SHP77 treated with DMSO at 0.1 percent for 48 hours (cell line): ENCODE data around the gene WDR19.
A peak's percentile ranks its signal among the peaks of the same experiment; 100 is the strongest.

Experiments
- DNase-seq: peaks from one replicate; lab custom pipeline; 2025; lab: John Stamatoyannopoulos, UW

The WDR19 gene

DNA sequence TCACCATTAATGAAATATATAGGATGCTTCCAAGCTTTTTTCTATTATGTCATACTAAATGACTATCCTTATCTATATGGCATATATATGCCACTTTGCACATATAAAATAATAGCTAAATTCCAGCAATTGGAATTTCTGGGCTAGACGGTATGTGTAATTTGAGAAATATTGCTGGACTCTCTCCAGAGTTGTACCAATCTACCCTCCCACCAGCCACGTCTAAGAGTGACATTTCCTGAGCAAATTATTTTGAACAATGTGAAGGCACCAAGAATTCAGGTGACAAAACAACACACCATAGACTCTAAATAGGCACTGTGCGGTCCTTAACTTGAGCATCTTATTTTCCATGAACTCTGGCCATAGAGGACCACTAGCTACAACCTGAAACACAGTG lies 121.5 kb downstream of the WDR19 start:
- DNase-seq, result no peak

DNA sequence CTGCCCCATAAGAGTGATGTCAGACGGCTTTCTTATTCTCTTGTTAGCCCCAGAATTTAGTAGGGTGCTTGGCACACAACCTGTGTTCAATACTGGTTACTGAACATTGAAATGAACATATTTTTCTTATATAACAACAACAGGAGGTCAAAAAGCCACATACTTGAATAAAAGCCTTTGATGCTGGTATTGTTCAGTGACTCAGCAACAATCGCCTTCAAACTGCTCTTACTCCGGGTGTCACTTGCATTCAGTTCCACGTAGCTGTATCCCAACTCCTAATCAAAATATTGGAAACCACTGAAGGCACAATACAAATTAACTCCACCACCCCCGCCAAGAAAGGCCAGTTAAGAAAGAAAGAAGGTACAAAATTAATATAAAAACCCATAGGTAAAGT lies 122.3 kb downstream of the WDR19 start:
- no peak for DNase-seq

DNA sequence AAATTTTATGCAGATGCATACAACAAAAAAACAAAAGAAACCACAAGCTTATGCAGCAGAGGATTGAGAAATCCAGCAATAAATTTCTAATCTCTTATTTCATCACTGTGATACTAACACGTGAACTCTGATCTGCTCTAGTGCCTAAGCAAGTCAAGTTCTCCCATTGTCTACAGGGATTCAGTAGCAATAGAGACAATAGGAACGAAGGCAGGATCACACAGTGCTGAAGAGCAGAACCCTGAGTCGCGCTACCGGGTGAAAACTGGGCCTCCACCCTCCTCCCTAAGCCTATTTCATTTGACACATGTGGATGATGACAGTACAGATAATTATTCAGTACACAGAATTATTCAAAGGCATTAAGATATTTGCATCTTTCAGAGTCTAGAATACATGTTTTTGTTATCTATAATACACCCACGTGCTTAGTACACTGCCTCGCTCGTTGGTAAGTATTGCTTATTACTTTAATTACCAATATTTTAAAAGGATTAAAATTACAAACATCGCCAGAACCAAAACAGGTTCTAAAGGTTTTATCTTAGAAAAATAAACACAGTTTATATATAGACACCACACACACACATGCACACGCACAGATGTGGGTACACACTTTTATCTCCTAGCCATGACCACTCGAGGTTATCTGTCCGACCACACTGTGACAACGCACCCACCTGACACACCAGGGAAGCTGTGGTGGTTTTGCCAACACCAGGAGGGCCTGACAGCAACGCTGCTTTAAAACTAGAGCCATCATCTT lies 123.8 kb downstream of the WDR19 start:
- no peak for DNase-seq

DNA sequence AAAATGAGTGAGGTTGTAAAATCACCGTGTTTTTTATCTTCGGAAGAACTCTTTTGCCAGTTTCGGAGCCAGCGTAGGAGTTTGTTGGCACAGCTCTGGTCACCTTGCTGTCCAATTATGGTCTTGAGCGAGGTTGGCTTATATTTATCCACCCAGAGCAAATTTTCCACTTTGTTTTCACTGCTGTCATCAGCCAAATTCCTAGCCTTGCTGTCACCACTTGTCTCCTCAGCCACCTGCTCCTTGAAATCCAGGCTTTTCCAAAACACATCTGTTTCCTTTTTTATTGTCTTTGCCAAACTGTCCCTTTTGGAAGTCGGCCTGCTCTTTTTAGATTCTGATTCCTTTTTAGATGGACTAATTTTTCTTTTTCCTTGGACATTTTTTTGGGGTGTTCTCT lies 126.3 kb downstream of the WDR19 start:
- DNase-seq, result peak; percentile 29

DNA sequence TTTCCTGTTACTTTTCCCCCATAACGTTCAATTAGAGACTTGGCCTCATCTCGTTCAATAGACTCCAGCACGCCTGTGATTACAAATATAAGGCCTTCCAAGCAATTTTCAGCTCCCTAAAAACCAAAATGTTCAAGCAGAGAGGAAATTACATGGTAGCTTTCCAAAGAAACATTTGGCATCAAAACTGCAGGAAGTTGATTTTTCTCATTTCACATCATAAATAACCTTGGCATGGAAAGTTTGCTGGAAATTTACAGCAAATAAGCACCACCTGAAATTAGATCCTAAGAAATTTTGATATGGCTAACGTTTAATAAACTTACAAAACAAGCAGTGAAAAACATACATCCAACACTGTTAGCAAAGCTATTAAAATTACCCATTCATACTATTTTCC lies 130.5 kb downstream of the WDR19 start:
- no peak for DNase-seq

DNA sequence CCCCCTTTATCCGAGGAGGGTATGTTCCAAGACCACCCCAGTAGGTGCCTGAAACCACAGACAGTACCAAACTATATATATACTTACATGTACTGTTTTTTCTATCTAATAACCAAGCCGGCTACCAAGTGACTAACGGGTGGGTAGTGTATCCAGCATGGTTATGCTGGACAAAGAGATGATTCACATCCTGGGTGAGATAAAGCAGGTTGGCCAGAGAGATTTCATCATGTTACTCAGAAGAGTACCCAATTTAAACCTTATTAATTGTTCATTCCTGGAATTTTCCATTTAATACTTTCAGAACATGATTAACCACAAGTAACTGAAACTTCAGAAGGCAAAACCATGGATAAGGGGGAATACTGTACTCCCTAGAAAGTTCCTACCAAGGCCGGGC lies 137.3 kb downstream of the WDR19 start:
- no peak for DNase-seq

DNA sequence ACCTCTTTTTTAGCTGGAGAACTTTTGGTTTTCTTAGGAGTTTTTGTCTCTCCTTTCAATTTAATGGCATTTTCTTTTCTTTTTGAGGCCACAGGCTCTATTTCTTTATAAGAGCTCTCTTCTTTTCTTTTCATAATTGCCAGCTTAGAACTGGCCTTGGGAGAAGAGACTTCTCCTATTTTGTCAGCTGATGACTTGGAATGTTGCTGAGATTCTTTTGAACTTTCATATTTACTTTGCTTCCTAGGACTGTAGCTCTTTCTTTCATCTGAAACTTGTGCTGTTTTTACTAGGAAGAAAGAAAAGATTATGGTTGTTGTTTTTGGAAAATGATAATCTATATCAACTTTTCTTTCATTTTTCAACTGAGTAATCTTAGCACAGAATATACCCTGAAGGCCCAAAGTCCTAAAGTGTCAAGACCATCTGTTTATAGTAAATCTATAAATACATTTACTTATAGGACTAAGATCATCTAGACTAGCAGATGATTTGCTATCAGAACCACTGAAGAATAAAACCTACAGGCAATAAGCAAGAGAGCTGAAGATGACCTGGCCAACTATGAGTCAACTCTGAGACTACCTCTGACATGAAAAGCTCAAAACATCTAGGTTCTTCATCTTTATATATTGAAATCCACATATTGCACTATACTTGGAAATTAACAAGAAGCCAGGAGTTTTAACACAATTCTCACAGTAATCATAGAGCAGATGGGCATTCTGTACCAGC lies 138.2 kb downstream of the WDR19 start:
- no peak for DNase-seq

DNA sequence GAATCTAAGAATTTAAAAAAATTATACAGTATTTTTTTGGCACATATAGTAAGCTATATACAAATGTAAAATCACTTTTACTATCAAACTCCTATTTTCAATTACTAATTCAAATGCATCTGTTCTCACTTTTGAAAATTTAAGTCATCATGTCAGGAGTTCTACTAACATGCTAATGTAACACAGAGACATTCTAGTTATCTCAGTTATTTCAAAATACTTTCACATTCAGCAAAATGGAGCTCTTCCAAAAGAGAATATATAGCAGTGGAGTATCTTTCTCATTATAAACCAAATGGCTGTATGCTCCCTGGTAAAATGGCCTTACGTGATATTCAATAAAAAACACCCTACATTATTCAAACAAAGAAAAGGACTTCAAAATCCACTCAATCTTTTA lies 141.5 kb downstream of the WDR19 start:
- no peak for DNase-seq

DNA sequence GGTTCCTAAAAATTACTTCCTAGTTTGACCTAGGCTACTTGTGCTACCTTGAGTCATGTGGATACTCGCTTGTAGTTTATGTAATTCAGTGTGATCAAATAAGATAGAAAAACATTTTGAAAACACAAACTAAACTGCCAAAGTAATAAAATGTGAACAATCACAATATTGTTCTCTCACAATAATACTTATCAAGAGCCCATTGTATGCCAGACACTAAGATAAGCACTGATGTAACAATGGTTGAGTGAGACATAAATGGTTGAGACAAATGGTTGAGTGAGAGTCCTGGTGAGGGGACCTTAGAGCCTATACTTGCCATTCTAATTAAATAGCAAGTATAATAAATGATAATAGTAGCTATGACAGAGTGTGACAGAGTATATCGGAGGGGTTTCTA lies 142.1 kb downstream of the WDR19 start:
- no peak for DNase-seq

DNA sequence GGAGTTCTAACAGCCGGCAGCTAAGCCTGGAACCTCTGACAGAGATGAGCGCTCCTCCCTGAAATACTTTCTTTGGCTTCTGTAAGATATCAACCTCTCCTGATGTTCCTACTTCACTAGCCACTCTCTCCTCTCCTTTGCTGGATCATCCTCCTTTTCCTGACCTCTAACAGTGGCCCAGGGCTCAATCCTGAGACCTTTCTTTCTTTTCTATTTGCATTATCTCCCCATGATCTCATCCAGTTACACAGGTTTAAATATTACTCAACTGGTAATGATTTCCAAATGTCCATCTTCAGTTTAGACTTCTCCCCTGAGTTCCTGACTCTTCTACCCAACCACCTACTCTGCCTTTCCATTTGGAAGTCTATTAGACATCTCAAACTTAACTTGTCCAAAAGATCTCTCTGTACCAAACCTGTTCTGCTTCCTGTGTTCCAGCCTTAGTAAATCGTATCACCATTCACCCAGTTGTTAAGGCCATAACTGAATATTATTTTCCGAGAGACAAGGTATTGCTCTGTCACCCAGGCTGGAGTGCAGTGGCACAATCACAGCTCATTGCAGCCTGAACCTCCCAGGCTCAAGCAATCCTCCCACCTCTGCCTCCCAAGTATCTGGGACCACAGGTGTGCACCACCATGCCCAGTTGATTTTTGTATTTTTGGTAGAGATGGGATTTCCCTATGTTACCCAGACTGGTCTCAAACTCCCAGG lies 142.7 kb downstream of the WDR19 start:
- no peak for DNase-seq

DNA sequence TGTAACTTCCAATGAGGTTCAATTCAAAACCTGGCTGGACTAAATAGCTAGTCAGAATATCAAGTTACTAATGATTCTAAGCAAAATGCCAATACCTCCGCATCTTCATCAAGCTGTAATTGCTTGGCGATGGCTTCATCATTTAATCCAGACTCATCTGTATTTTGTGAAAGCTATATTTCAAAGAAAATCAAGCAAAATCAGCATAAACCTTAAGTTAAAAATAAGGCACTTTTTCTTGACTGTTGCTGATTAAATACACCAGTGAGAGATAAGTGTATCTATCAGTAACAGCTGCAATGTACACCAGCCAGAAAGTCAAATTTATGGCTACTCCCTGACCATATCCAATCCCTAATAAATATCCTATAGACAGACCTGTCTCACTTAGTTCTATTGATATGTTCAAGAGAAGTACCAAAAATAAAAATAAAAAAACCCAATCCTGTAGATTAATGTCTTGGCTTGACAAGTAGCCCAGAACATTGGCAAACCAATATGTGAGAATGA lies 144.2 kb downstream of the WDR19 start:
- DNase-seq, result no peak

DNA sequence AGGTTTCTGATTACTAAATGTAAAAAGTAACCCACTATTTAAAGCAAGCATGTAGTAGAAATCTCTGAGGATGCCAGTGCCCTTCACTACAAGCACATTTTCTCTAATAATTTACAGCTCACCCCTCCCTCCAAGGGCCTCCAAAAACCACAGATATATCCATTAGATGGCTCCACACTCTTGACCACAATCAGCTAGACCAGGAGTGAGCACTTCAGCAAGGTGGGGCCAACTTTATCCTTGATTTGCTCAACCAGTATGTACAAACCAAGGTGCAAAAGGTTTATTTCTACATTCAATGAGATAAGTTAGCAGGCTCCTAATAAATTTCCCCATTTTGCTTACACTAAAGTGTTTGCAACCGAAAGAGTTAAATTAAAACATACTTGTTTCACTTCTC lies 148.0 kb downstream of the WDR19 start:
- DNase-seq, result no peak

DNA sequence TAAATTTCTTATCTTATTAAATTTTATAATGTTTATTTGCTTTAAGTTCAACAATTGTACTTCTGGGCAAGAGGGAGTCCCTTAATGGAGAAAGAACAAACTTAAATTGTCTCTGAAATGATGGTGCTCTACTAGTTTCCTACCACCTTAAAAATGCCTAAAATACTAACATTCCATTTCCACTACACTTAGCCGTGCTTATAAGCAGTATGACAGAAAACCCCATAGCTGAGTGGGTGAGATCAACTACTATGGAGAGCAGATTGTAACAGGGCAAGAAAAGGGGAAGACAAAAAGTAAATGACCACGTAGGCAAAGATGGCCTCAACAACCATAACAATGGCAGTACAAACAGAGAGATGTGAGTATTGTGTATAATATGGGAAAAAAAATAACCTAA lies 148.9 kb downstream of the WDR19 start:
- no peak for DNase-seq
